ENCODE measurements around the gene PRF1.
"Not testable (repeated sequence)": the region's sequence is repeated elsewhere in the genome, so short reads cannot be mapped to it uniquely, and the experiment has no call there.

The PRF1 gene

DNA sequence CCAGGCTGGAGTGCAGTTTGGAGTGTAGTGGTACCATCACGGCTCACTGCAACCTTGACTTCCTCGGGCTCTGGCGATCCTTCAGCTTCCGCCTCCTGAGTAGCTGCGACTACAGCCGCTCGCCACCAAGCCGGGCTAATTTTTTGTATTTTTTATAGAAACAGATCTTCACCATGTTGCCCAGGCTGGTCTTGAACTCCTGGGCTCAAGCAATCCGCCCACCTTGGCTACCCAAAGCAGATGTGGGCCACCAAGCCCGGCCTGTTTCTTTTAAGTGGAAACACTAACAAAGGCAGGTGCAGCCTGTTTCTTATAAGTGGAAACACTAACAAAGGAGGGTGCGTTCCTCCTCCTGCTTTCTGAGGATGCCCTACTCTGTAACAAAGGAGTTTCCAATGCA, 18.2 kb downstream of the PRF1 start:
- no peak overlapping the region for H3K4me3 ChIP-seq (ENCODE audit: low read length)
- no peak for DNase-seq (ENCODE audit: low read depth, low spot score)

GRCh38 chr10:70583669-70584037, 18.9 kb downstream of the PRF1 start:
- no peak overlapping the region for H3K4me3 ChIP-seq (ENCODE audit: low read length)
- DNase-seq (ENCODE audit: low read depth, low spot score) = no peak

DNA sequence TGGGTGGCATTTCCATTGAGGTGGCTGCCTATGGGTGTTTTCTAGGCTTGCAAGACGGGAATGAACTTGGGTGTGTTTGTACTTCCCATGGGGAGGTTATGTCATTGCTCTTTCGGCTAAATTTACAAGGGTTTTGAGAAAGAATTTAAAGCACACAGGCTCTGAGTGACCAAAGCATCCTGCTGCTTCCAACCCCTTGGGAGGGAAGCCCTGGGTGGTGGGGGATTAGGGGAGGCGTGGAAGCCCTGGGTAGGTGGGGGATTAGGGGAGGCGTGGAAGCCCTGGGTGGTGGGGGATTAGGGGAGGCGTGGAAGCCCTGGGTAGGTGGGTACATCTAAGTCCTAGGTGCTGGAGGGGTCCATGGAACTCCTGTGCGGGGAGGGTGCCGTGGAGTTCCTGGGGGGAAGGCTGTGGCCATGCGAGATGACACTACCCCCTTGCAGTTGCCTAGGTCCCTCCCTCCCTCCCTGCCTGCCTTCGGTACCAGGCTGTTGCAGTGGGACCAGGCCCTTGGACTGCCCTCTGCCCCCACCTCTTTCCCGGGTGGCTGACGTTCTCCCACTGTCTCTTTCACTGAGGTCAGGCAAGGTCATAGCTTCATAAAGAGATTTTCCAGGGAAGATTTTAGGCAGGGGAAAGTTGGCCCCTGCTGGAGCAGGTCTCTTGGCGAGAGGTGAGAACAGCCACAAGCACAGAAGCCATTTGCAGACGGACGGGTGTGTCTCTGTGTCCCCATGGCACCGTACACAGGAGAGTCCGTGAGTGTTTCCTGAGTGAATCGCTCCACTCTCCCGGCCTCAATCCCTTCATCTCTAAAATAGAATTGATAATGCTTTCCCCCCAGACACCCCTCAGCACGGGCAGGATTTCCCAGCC, 19.5 kb downstream of the PRF1 start:
- DNase-seq (ENCODE audit: low read depth, low spot score) = no peak
- H3K4me3 ChIP-seq (ENCODE audit: low read length) = no peak overlapping the region

DNA sequence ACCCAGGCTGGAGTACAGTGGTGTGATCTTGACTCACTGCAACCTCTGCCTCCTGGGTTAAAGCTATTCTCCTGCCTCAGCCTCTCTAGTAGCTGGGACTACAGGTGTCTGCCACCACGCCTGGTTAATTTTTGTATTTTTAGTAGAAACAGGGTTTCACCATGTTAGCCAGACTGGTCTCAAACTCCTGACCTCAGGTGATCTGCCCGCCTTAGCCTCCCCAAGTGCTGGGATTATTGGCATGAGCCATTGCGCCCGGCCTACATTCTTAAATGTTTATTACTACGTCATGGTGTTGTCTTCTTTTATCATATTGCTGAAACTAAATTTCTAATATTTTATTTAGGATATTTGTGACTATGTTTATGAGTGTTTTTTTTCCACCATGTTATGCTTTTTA, 21.4 kb downstream of the PRF1 start:
- not testable (repeated sequence) for DNase-seq (ENCODE audit: low read depth, low spot score); H3K4me3 ChIP-seq (ENCODE audit: low read length)

- no peak for DNase-seq (ENCODE audit: low read depth, low spot score)
- no peak overlapping the region for H3K4me3 ChIP-seq (ENCODE audit: low read length)
These were observed 23.1 kb downstream of the PRF1 start for GRCh38 chr10:70579234-70580002.

GRCh38 chr10:70578371-70578947, 24.1 kb downstream of the PRF1 start:
- H3K4me3 ChIP-seq (ENCODE audit: low read length) = no peak overlapping the region
- peak; percentile 87 for DNase-seq (ENCODE audit: low read depth, low spot score)

- no peak for DNase-seq (ENCODE audit: low read depth, low spot score)
- no peak overlapping the region for H3K4me3 ChIP-seq (ENCODE audit: low read length)
These were observed 25.6 kb downstream of the PRF1 start for GRCh38 chr10:70576803-70577517.

- DNase-seq (ENCODE audit: low read depth, low spot score) = peak; percentile 55
These were observed 26.4 kb downstream of the PRF1 start for GRCh38 chr10:70575874-70576802.

DNA sequence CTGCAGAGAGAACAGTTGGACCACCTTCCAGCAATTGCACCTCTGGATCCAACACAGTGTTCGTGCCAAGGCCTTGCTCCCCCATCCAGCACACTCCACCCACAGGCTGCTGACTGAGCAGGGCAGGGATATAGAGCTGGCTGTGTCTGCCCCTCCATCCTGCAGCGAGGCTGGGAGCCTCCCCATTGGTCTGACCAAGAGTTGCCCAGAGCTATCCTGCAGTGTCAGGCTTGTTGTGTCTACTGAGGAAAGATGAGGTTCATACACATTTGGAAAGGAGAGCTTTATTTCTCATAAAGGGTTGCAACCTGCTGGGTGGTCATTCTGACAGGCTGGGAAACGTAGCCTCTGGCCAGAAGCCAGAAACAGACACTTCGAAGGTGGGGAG, 27.1 kb downstream of the PRF1 start:
- no peak overlapping the region for H3K4me3 ChIP-seq (ENCODE audit: low read length)
- DNase-seq (ENCODE audit: low read depth, low spot score) = no peak

More at GRCh38 chr10:70575874-70576802, 26.4 kb downstream of the PRF1 start:
- H3K4me3 ChIP-seq (ENCODE audit: low read length) = no peak overlapping the region; the same call in 1 of the 2 replicates

DNA sequence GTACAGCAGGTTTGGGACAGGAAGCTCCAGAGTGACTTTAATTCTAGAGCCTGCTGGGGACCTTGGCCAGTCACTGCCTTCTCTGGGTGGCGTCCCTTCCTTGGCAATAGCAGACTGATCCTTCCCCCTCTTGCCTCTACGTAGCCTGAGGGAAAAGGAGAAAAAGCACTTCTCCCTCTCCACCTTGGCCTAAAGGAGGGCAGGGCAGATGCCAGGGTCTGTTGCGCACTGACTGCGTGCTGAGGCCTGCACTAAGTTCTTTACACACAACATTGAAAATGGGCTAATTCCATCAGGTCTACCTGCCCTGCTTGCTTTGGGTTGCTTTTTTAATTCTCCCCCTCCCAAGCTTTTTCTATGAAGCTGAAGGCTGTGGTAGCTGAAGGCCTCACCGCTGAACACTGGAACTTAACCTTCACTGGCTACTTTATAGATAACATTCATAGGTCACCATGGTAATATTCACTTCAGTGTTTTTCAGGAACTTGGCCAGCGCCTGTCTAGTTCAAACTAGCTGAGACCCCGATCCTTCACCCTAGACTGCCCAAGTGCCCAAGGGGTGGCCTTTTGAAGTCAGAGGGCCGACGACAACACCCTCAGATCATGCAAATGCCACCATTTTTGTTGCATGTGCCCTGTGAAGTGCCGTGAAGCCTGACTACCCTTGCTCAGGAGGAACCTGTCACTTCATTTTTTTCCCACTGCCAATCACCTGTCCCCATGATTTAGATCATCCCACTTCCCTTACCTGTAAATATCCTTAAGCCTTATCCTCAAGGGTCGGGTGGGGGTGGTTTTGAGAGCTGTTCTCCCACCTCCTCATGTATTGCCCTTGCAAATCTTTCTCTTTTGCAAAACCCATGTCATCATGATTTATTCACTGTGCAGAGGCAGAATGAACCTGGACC, 28.7 kb downstream of the PRF1 start:
- no peak for DNase-seq (ENCODE audit: low read depth, low spot score)
- no peak overlapping the region for H3K4me3 ChIP-seq (ENCODE audit: low read length)

GRCh38 chr10:70571636-70572439, 30.7 kb downstream of the PRF1 start:
- DNase-seq (ENCODE audit: low read depth, low spot score) = no peak
- H3K4me3 ChIP-seq (ENCODE audit: low read length) = no peak overlapping the region

GRCh38 chr10:70571236-70571635, 31.3 kb downstream of the PRF1 start:
- DNase-seq (ENCODE audit: low read depth, low spot score) = no peak
- H3K4me3 ChIP-seq (ENCODE audit: low read length) = no peak overlapping the region

DNA sequence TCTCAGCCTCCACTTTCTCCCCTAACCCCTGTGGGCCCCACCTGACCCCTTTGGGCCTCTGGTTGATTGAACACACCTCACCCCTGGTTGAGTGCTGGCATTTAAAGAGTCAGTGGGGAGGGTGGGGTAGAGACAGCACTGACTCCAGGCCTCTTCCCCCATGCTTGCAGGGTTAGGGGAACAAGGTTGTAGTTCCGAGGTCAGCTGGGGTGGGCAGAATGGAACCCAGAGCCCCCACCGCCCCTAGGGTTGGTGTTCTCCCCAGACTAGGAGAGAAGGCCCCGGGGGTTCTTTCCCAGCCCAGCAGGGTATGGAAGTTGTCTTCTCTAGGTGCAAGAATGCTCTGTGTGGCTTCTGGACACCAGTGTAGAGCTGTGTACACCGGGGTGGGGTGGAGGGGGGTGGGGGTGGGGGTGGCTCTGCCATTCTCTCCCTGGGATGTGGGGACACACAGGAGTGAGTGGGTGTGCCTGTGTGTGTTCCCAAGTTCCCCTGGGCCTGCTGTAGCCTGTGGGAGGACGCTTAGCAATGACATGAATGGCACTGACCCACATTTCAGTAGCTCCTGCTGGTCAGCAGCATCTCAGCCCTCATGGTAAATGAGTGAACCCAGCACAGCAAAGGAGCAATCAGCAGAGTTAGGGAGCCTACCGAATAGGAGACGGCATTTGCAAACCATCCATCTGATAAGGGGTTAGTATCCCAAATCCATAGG, 33.6 kb downstream of the PRF1 start:
- no peak for DNase-seq (ENCODE audit: low read depth, low spot score)
- no peak overlapping the region for H3K4me3 ChIP-seq (ENCODE audit: low read length)

DNA sequence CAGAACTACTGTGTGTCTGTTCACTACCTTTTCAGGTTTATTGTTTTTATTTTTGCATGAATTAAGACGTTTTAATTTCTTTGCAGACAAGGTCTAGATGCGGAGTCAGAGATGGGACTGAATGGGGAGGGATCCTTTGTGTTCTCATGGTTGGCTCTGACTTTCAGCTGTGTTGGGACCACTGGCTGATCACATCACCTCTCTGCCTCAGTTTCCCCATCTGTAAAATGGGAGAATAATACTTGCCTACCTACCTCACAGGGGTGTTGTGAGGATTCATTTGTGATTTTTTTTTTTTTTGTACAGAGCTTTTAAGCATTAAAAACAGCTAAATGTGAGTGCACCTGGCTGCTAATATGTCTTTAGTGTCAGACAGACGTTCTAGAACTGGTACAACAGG, 34.4 kb downstream of the PRF1 start:
- no peak overlapping the region for H3K4me3 ChIP-seq (ENCODE audit: low read length)
- no peak for DNase-seq (ENCODE audit: low read depth, low spot score)

DNA sequence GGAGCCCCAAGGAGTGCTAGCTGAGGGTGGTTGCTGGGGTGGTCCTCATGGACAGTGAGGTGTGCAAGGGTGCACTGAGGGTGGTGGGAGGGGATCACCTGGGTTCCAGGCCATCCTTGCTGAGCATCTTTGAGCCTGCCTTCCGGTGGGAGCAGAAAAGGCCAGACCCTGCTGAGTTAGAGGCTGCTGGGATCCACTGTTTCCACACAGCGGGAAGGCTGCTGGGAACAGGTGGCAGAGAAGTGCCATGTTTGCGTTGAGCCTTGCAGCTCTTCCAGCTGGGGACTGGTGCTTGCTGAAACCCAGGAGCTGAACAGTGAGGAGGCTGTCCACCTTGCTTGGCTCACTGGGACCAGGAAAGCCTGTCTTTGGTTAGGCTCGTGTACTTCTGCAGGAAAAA, 34.9 kb downstream of the PRF1 start:
- H3K4me3 ChIP-seq (ENCODE audit: low read length) = no peak overlapping the region
- no peak for DNase-seq (ENCODE audit: low read depth, low spot score)

Data from Jurkat, Clone E6-1 (cell line).